OCI-LY7 (cell line): ENCODE measurements around the gene PFDN4. TPM values are rescaled to one million over a fixed set of nuclear protein-coding genes. Genes with fewer than 3 reads are reported as not detected.

Experiments
- BruUV-seq: library from RNA; stranded (reverse); fragments of 400-500 nt; replicated peaks from 2 replicates; lab custom pipeline; 2021; lab: Mats Ljungman, UMichigan
- CTCF ChIA-PET: fragments of 300-600 bp; sonication (Branson Sonifier 250); formaldehyde crosslinking; loops from one replicate; lab custom pipeline; 2022; ENCODE audit warnings: antibody characterized with exemption; ENCODE audit not compliant: unreplicated experiment; lab: Charles Lee
- POLR2A ChIA-PET: fragments of 300-600 bp; sonication (Branson Sonifier 250); formaldehyde crosslinking; loops from one replicate; lab custom pipeline; 2022; ENCODE audit warnings: antibody characterized with exemption; lab: Charles Lee
- DNase-seq: peaks from one replicate; pipeline ENCODE4 v3.0.0-alpha.2; 2015; ENCODE audit warnings: low spot score
- H2AFZ ChIP-seq: fragments of 200-600 bp; sonication (generic), shearing (Covaris generic); 2 replicates; pipeline ENCODE4 v1.6.1; 2014; ENCODE audit warnings: mild to moderate bottlenecking, antibody characterized with exemption, low read length, moderate library complexity
- H3K27ac ChIP-seq: fragments of 200-600 bp; sonication (generic); 2 replicates; pipeline ENCODE4 v1.5.1; 2014; ENCODE audit warnings: mixed run types, low read depth, mild to moderate bottlenecking, moderate library complexity, low read length, inconsistent platforms; ENCODE audit not compliant: poor library complexity, severe bottlenecking
- H3K36me3 ChIP-seq: fragments of 200-600 bp; sonication (generic); 2 replicates; pipeline ENCODE4 v1.6.1; 2014; ENCODE audit warnings: mild to moderate bottlenecking, antibody characterized with exemption, low read length, moderate library complexity, mixed read lengths; ENCODE audit not compliant: insufficient read depth
- H3K4me1 ChIP-seq: fragments of 200-600 bp; sonication (generic); 2 replicates; pipeline ENCODE4 v1.5.1; 2014; ENCODE audit warnings: mild to moderate bottlenecking, low read length; ENCODE audit not compliant: insufficient read depth, poor library complexity, severe bottlenecking
- H3K4me2 ChIP-seq: fragments of 200-600 bp; sonication (generic); 2 replicates; pipeline ENCODE4 v1.6.1; 2014; ENCODE audit warnings: mild to moderate bottlenecking, low read length
- H3K4me3 ChIP-seq: fragments of 200-600 bp; sonication (generic); 2 replicates; pipeline ENCODE4 v1.5.1; 2014; ENCODE audit warnings: mild to moderate bottlenecking, low read depth, low read length; ENCODE audit not compliant: poor library complexity, severe bottlenecking
- H3K79me2 ChIP-seq: fragments of 200-600 bp; sonication (generic); 2 replicates; pipeline ENCODE4 v1.6.1; 2016; ENCODE audit warnings: low read depth, mild to moderate bottlenecking, low read length, moderate library complexity, mixed read lengths; ENCODE audit not compliant: insufficient read depth
- H3K9me2 ChIP-seq: fragments of 200-600 bp; sonication (generic); 2 replicates; pipeline ENCODE4 v1.6.1; 2016; ENCODE audit warnings: mild to moderate bottlenecking, low read length, mixed read lengths; ENCODE audit not compliant: insufficient read depth
- H3K9me3 ChIP-seq: fragments of 200-600 bp; sonication (generic); 2 replicates; pipeline ENCODE4 v1.6.1; 2014; ENCODE audit warnings: mild to moderate bottlenecking, mixed run types, low read length, mixed read lengths
- H4K20me1 ChIP-seq: fragments of 200-600 bp; sonication (generic); 2 replicates; pipeline ENCODE4 v1.6.1; 2014; ENCODE audit warnings: mild to moderate bottlenecking, antibody characterized with exemption, low read length, moderate library complexity, mixed read lengths; ENCODE audit not compliant: insufficient read depth
- EZH2phosphoT487 ChIP-seq: fragments of 200-600 bp; sonication (generic); IDR thresholded peaks from 2 replicates; pipeline ENCODE4 v1.6.1; 2018; ENCODE audit warnings: low read depth, borderline replicate concordance, mild to moderate bottlenecking, mixed run types, antibody characterized with exemption, low read length, moderate library complexity, mixed read lengths
- intact Hi-C: fragments of 100-400 bp; cut with micrococcal nuclease; formaldehyde crosslinking; loops from one replicate; pipeline ENCODE4 v1.10.0; 2022; ENCODE audit not compliant: unreplicated experiment
- total RNA-seq, 2 experiments: library from RNA; depleted of rRNA in 1 of 2; stranded (reverse); fragments of >200 nt in 1 of 2; shearing (Covaris generic) in 1 of 2; gene quantifications; 2 replicates each; pipeline ENCODE4 v1.2.3, GENCODE V29; 2014 to 2022
- TF ChIP-seq, protein P1 (sequence below): fragments of 200-600 bp; sonication (generic); conservative IDR thresholded peaks from 2 replicates; pipeline ENCODE4 v1.5.1; 2014; ENCODE audit warnings: mild to moderate bottlenecking, antibody characterized with exemption, low read length, moderate library complexity, mixed read lengths

The PFDN4 gene
- total RNA-seq, 2 experiments from 2014 or later, result 29.7 to 40.7 TPM

DNA sequence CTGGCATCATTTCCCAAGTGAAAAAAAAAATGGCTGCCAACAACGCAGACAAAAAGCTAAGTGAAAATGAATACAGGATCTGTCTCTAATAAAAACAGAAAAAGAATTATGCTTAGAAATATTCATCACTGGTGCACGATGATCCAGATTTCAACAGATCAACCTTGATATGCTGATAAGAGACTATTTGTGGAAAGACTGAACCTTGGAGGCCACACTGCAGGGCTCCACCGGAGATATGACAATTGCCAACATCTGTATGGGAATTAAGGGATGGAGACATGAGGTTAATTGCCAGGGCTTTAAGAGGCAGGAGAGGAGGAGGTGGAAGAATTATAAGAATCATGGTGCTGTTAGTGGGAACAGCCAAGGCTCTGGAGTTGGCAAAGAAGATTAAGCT is 48.3 kb downstream of the PFDN4 start:
- no peaks in the 10 kb centered on the region for H3K9me3 ChIP-seq
- no peaks in the 10 kb centered on the region for H3K36me3 ChIP-seq
- no peaks in the 10 kb centered on the region for H3K9me2 ChIP-seq
- H3K27ac ChIP-seq, result no peak overlapping the region
- no peaks in the 10 kb centered on the region for H4K20me1 ChIP-seq
- no peak overlapping the region for H3K4me2 ChIP-seq
- no peaks in the 10 kb centered on the region for H3K79me2 ChIP-seq
- no peak overlapping the region for H2AFZ ChIP-seq
- no TSS peak for BruUV-seq
- TF ChIP-seq, protein P1, sequence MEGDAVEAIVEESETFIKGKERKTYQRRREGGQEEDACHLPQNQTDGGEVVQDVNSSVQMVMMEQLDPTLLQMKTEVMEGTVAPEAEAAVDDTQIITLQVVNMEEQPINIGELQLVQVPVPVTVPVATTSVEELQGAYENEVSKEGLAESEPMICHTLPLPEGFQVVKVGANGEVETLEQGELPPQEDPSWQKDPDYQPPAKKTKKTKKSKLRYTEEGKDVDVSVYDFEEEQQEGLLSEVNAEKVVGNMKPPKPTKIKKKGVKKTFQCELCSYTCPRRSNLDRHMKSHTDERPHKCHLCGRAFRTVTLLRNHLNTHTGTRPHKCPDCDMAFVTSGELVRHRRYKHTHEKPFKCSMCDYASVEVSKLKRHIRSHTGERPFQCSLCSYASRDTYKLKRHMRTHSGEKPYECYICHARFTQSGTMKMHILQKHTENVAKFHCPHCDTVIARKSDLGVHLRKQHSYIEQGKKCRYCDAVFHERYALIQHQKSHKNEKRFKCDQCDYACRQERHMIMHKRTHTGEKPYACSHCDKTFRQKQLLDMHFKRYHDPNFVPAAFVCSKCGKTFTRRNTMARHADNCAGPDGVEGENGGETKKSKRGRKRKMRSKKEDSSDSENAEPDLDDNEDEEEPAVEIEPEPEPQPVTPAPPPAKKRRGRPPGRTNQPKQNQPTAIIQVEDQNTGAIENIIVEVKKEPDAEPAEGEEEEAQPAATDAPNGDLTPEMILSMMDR, result no peak
- TF ChIP-seq EZH2phosphoT487, result no peak
- no peak for DNase-seq
- CTCF ChIA-PET, result no interaction called here
- intact Hi-C loops, result no loop called here
- no peaks in the 10 kb centered on the region for H3K4me1 ChIP-seq
- no peak overlapping the region for H3K4me3 ChIP-seq
- POLR2A ChIA-PET, result no interaction called here

DNA sequence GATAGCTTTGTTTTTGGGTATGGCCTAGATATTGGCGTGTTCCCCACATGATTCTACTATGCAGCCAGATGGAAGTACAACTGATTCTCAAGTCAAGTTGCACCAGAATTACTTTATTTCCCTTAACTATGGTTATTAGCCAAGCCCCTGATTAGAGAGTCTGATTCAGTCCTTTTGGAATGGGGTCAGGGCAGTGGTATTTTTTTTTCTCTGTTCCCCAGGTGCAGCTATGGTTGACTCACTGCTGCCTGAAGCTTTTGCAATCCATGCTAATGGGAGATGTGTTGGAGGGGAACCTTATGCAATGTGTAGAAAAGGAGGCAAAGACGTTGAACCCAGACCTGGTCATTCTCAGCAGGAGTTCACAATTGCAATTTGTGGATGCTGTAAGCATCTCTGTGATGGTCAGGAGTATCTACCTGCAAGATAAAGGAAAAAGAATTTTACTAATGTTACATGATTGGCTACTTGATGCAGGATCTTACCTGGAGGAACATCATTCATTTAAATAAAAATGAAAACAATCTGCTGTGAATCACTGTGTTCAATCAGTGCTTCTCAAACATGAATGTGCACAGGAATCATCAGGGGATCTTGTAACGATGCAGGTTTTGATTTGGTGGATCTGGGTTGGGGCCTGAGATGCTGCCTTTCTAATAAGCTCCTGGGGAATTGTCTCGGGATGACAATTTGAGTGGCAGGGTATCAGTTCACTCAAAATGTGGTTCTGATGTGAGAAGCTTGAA is 49.4 kb downstream of the PFDN4 start:
- ChIA-PET CTCF (no interaction called here), POLR2A (no interaction called here)
- H2AFZ ChIP-seq, result no peak overlapping the region
- no peaks in the 10 kb centered on the region for H3K36me3 ChIP-seq
- no peaks in the 10 kb centered on the region for H3K9me2 ChIP-seq
- no TSS peak for BruUV-seq
- H3K4me3 ChIP-seq, result no peak overlapping the region
- TF ChIP-seq, protein P1, result no peak
- TF ChIP-seq EZH2phosphoT487, result no peak
- no peak for DNase-seq
- no peak overlapping the region for H3K4me2 ChIP-seq
- H3K4me1 ChIP-seq, result no peaks in the 10 kb centered on the region
- no peaks in the 10 kb centered on the region for H3K9me3 ChIP-seq
- intact Hi-C loops, result no loop called here
- no peaks in the 10 kb centered on the region for H4K20me1 ChIP-seq
- H3K27ac ChIP-seq, result no peak overlapping the region
- H3K79me2 ChIP-seq, result no peaks in the 10 kb centered on the region

- Histone ChIP-seq H3K9me3 (no peaks in the 10 kb centered on the region), H2AFZ (no peak overlapping the region), H3K4me1 (no peaks in the 10 kb centered on the region), H3K27ac (no peak overlapping the region), H3K79me2 (no peaks in the 10 kb centered on the region), H3K36me3 (no peaks in the 10 kb centered on the region), H3K4me2 (no peak overlapping the region), H3K9me2 (no peaks in the 10 kb centered on the region), H3K4me3 (no peak overlapping the region), H4K20me1 (no peaks in the 10 kb centered on the region)
- BruUV-seq, result no TSS peak
- POLR2A ChIA-PET, result no interaction called here
- no peak for DNase-seq
- TF ChIP-seq, protein P1, result no peak
- TF ChIP-seq EZH2phosphoT487, result no peak
- CTCF ChIA-PET, result no interaction called here
- intact Hi-C loops, result no loop called here
These were observed 52.2 kb downstream of the PFDN4 start for GRCh38 chr20:54260116-54260515.
